Left hindlimb (tissue), 1 donor: Measurements from ENCODE around the gene NLRP11.

Experiments
- DNase-seq: peaks from one replicate; pipeline ENCODE4 v3.0.0-alpha.2; 2018

Gene NLRP11

GRCh38 chr19:55831846-55832245 is at the start of gene NLRP11:
NLRP11 (minus strand) TSS chr19:55831999; CDS start chr19:55818174, 13,825 bp downstream.
- no peak for DNase-seq

GRCh38 chr19:55877211-55877610 is 45.4 kb upstream of the NLRP11 start:
- DNase-seq, result no peak

- DNase-seq, result no peak
Observed at GRCh38 chr19:55870736-55871135, 38.9 kb upstream of the NLRP11 start.

GRCh38 chr19:55867101-55867500 is 35.3 kb upstream of the NLRP11 start:
- DNase-seq, result no peak

- DNase-seq, result no peak
Observed at GRCh38 chr19:55866521-55866920, 34.7 kb upstream of the NLRP11 start.

GRCh38 chr19:55858969-55859368 is 27.2 kb upstream of the NLRP11 start:
- no peak for DNase-seq

GRCh38 chr19:55858401-55858800 is 26.6 kb upstream of the NLRP11 start:
- DNase-seq, result no peak

- DNase-seq, result no peak
Observed at GRCh38 chr19:55857974-55858373, 26.2 kb upstream of the NLRP11 start.

- DNase-seq, result no peak
Observed at GRCh38 chr19:55857149-55857548, 25.4 kb upstream of the NLRP11 start.

GRCh38 chr19:55855160-55855559 is 23.4 kb upstream of the NLRP11 start:
- no peak for DNase-seq

- no peak for DNase-seq
Observed at GRCh38 chr19:55838906-55839305, 7.1 kb upstream of the NLRP11 start.

- no peak for DNase-seq
Observed at GRCh38 chr19:55838251-55838650, 6.5 kb upstream of the NLRP11 start.

GRCh38 chr19:55836340-55836739 is 4.5 kb upstream of the NLRP11 start, which contains the start of gene NLRP4:
NLRP4 (plus strand) TSS chr19:55836540; CDS start chr19:55852081, 15,541 bp downstream.
- no peak for DNase-seq

- no peak for DNase-seq
Observed at GRCh38 chr19:55832676-55833075, 877 bp upstream of the NLRP11 start.

GRCh38 chr19:55830656-55831055 is 1.1 kb downstream of the NLRP11 start:
- DNase-seq, result no peak

GRCh38 chr19:55820037-55820436 is 11.8 kb downstream of the NLRP11 start:
- DNase-seq, result no peak

GRCh38 chr19:55813906-55814305 is 17.9 kb downstream of the NLRP11 start:
- DNase-seq, result no peak

GRCh38 chr19:55812449-55812848 is 19.4 kb downstream of the NLRP11 start:
- no peak for DNase-seq

- no peak for DNase-seq
Observed at GRCh38 chr19:55811340-55811739, 20.5 kb downstream of the NLRP11 start.

GRCh38 chr19:55809381-55810058 is 22.3 kb downstream of the NLRP11 start:
- no peak for DNase-seq

- no peak for DNase-seq
Observed at GRCh38 chr19:55802281-55802680, 29.5 kb downstream of the NLRP11 start.

GRCh38 chr19:55801416-55801815 is 30.4 kb downstream of the NLRP11 start:
- DNase-seq, result no peak

GRCh38 chr19:55795021-55795420 is 36.8 kb downstream of the NLRP11 start:
- no peak for DNase-seq

- DNase-seq, result no peak
Observed at GRCh38 chr19:55781112-55781511, 50.7 kb downstream of the NLRP11 start.

- DNase-seq, result no peak
Observed at GRCh38 chr19:55778331-55778730, 53.5 kb downstream of the NLRP11 start.
